NAMALWA (cell line): ENCODE data around the gene WASF2.
A peak's percentile ranks its signal among the peaks of the same experiment; 100 is the strongest.

ENCODE experiments used
- DNase-seq: peaks from one replicate; pipeline ENCODE4 v3.0.0-alpha.2; 2015; ENCODE audit warnings: low spot score

WASF2 gene

GRCh38 chr1:27374362-27375086 is 115.4 kb downstream of the WASF2 start, which contains the start of gene FCN3:
Gene FCN3 (minus strand): TSS chr1:27374824. CDS start chr1:27374818, 6 bp downstream.
- DNase-seq, result no peak

DNA sequence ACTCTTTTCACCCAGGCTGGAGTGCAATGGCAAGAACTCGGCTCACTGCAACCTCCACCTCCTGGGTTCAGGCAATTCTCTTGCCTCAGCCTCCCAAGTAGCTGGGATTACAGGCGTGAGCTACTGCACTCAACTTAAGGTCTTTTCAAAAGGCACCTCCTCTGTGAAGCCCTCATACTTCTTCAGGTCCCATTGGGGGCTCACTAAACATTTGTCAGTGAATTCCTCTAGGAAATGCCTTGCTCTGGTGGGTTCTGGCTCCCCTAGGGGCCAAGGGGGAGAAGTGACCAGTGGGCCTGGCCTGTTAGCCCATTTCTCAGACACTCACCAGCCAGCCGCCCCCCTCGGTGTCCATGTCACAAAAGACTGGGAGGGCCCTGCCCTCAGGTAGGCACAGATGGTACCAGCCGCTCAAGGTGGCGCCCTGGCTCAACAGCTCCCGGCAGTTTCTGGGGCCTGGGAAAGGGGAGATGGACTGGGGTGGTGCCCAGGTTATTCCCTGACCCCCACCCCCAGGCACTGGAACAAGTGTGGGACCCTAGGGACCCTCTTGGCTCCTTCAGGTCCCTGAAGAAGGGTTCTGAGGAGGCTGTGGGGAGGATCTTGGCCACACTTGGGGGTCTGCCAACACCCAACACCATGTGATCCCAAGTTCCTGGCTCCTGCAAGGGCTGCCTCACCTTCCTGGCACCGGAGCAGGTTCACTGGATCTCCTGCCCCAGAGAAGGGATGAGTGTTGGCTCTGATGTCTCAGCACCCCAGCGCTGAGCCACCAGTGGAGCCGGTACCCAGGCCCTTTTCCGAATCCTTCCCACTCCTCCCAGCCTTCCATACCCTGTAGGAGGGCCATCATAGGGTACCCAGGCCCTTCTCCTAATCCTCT is 116.9 kb downstream of the WASF2 start:
- no peak for DNase-seq

GRCh38 chr1:27372022-27372807 is 117.8 kb downstream of the WASF2 start:
- DNase-seq, result no peak

- DNase-seq, result no peak
Observed at GRCh38 chr1:27368869-27369582, 120.9 kb downstream of the WASF2 start.

DNA sequence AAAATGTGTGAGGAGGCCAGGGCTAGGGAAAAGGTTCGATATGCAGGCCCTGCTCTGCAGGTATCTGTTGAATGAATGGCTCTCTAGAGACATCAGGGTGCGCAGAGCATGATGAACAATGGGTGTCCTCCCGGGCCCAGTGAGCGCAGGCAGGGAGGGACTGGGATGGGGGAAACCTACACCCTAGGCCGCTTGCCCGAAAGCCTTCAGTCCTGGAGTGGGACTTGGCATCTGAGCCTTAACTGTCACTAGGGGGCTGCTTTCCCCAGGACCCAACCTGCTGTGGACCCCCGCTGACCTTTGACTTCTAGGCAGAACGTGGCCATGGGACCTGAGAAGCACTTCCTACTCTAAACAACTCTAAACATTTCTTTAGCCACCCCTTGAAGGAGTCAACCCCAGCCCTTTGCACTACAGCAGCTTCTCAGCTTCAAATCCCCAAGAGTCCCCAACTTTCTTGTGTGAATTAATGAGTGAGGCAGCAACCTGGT is 122.8 kb downstream of the WASF2 start:
- no peak for DNase-seq

DNA sequence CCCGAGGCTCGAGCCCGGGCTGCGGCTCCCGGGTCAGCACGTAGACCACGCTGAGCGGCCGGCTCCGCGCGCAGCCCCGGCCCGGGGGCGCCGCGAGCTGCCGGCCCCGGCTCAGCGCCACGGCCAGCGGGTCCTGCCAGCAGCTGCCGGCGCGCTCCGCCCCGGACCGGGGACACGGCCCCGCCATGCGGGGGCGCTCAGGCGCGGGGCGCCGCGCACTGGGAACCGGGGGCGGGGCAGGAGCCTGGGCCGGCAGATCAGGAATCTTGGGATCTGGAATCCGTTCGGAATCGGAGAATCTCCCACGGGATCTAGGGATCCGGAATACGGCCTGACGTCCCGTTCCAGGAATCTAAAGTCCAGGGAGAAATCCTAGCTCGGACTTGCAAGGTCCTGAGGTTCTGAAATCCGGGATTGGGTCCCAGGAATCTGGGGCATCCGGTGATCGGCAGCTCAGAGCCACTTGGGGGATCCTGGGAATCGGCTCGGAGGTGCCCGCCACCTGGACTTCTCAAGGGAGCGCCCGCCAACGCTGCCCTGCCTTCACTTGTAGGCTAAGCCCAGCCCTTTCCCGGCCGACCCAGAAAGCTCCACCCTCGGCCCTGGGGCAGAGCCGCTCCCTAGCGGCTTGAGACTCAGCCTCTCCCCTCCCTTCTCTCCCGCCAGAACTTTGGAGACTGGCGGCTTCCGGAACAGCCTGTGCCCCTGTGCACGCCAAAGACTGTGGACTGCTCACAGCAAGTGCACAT is 123.4 kb downstream of the WASF2 start, which contains the start of gene MAP3K6:
Gene MAP3K6, minus strand, starts transcription at position 551 of the 749 bp plus-strand sequence. Its CDS starts 364 bp downstream, at position 187.
- DNase-seq, result no peak

DNA sequence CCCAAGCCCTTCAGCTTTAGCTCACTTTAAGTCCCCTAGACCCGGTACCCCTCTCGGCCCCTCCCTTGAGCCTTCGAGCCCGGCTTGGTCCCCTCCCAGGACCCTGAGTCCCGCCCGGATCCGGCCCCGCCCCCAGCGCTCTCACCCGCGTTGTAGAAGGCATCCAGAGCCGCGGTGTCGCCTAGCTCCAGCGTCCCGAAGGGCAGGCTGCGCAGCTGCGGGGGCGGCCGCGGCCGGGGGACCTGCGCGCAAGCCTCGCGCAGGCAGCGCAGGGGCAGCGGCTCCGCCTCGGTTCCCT is 123.9 kb downstream of the WASF2 start:
- DNase-seq, result no peak

DNA sequence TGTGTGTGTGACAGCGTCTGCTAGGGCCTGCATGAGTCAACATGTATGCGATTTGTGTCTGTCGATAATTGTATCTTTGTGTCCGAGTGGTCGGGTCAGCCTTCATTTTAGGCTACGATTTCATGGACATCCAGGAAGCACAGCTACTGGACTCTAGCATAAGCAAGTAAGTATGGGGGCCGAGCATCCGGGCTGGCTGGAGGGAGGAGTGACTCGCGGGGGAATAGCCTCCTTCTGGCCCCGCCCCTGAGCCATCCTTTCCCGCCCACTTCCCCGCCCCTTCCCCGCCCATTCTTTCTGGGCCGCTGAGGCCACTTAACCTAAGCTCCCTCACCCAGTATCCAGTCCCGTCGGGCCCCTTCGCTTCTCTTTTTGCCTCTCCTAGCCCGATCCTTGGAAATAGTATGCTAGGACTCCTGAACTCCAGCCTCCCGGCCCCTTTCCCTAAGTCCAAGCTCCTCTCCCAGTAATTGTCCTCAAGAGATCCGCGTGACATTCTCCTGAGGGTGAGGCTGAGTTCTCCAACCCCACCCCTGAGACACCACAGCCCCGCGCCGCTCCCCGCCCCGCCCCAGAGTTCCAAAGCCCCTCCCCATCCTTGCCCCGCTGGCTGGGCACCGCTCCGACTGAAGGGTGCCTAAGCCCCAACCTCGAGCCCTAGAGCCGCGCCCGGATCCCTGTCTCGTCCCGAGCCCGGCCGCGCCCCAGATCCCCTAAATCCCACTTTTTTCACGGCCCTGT is 124.4 kb downstream of the WASF2 start:
- peak; percentile 80 for DNase-seq

GRCh38 chr1:27364696-27365371 is 125.1 kb downstream of the WASF2 start:
- DNase-seq, result no peak

DNA sequence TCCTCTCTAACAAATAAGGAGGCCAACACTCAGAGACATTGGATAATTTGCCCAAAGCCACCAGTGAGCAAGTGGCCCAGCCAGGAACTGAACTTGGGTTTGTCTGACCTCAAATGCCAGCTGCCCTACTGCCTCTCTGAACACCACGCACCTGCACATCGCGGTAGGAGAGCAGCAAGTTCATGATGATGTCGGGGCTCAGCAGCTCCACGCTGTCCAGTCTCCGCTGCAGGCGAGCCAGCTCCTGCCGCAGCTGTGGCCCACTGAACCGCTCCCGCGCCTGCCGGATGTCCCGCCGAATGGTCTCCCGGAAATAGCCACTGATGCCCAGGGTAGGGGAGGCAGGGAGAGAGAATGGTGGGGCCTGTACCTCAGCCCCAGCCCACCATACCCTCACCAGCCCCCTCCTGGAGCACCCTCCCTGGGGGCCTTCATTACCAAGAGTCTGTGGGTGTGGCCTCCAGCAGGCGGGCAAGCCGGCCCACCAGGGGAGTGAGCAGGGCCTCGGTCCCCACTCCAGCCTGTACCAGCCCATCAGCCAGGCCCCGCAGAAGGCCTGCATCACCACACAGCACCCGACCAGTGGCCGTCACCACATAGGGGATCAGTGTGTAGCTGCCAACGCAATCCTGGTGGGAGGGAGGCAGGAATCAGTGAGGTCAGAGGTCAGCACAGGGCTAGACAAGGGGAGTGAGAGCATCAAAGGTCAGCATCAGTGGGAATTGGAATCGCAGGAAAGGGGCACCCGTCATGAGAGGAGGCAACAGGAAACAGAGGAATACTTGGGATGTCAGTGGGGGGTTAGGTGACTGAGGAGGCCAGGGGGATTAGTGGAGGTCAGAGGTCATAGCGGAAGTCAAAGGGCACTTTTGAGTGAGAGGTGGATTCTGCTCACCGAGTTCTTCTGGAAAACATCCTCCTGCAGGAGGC is 125.9 kb downstream of the WASF2 start:
- DNase-seq, result peak; percentile 54

- DNase-seq, result no peak
Observed at GRCh38 chr1:27361553-27361952, 128.4 kb downstream of the WASF2 start.

DNA sequence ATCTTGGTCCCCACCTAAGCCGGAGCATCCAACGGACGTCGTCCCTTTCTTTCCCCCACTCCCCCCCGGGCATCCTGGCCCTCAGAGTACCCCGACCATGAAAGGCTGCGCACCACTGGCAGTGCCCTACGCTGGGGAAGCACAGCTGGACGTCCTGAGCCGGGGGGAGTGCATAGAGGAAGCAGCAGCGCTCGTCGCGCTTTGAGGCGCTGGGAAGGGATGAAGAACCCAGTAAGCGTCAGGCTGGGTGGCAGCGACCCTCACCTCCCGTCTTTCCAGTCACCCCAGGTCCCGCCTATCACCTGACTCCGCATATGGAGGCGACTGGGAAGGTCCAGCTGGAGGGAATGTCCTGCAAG is 128.9 kb downstream of the WASF2 start:
- no peak for DNase-seq

DNA sequence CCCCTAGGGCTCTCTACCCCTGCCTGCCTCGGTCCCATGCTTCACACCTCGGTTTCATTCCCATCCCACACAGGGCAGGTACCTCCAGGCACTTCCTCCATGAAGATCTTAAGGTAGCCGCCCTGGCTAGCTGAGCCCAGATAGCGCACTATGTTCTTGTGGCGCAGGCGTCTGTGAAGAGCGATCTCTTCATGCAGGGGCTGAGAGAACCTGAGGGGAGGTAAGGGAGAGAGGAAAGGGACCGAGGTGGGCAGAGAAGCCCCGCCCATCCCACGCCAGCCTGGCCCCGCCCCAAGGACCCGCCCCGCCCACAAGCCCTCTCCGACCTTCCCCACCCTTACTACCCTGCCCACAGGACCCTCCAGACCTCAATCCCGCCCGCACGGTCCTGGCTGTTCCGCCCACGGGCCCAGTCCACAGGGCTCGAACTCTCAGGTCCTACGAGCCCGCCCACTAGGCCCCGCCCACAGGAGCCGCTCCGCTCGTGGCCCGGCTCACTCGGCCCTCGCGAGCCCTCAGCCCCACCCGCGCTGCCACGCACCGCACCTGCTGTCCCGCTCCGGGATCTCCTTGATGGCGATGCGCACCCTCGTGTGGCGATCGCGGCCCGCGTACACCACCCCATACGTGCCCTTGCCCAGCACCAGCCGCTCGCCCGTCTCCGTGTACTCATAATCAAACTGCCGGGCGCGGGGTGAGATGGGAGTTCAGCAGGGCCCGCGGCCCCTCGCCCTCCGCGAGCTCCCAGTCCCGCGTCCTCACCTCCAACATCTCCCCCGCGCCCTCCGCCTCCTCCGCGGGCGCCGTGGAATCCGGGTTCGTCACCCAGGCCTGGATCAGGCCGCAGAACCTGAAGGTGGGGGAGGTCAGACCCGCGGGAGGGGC is 129.6 kb downstream of the WASF2 start:
- DNase-seq, result peak; percentile 46

DNA sequence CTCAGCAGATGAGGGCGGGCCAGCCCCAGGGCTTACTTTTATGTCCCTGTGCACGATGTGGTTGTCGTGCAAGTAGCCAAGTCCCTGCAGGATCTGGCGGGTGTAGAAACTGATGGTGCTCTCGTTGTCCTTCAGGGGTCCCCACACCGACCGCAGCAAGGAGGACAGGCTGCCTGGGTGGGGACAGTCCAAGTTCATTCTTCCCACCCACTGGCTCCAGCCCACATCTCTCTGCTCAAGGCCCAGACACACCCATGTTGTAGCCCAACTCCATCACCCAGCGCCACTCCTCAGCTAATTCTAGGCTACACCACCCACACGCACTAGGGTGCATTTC is 130.2 kb downstream of the WASF2 start:
- DNase-seq, result no peak

DNA sequence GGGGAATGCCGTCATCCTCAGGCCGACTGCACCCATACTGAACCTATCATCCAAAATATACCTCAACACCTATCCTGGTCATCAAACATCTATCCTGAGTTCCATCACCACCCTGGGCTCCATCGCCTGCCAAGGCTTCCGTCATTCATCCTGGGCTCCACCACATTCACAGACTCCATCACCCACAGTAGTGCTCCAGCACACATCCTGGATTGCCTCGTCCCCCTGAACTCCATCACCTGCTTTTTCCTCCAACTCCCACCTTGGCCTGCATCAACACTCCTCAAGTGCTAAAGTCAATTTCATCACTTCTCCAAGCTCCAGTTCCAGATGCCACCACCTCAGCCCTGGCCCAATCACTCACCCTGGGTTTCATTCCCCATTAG is 131.0 kb downstream of the WASF2 start:
- no peak for DNase-seq

- DNase-seq, result no peak
Observed at GRCh38 chr1:27358038-27358927, 131.7 kb downstream of the WASF2 start.
